ENCODE results near the gene ZDHHC13.

ZDHHC13 gene

GRCh38 chr11:19093976-19094375 is 23.0 kb upstream of the ZDHHC13 start:
- TF ChIP-seq TAF1 (IDR thresholded peaks at IDR 0.05; ENCODE audit: borderline replicate concordance, insufficient read depth, low read length) (no peak), POLR2AphosphoS5 (IDR thresholded peaks at IDR 0.05; ENCODE audit: low read depth, low read length) (no peak)

- TF ChIP-seq SIN3A (IDR thresholded peaks at IDR 0.05; ENCODE audit: borderline replicate concordance, insufficient read depth, low read length) (no peak), TAF1 (IDR thresholded peaks at IDR 0.05; ENCODE audit: borderline replicate concordance, insufficient read depth, low read length) (no peak), REST (IDR thresholded peaks at IDR 0.05; ENCODE audit: insufficient read depth in 1 of 2, low read depth in 2 of 2, low read length in 2 of 2) (no peak), FOXP2 (optimal IDR thresholded peaks at IDR 0.05; ENCODE audit: borderline replicate concordance, extremely low read depth, extremely low read length, insufficient read depth) (no peak), POLR2AphosphoS5 (IDR thresholded peaks at IDR 0.05; ENCODE audit: low read depth, low read length) (no peak)
These were observed 22.1 kb upstream of the ZDHHC13 start for GRCh38 chr11:19094859-19095258.

GRCh38 chr11:19099093-19099492 is 17.9 kb upstream of the ZDHHC13 start:
- TF ChIP-seq POLR2AphosphoS5 (IDR thresholded peaks at IDR 0.05; ENCODE audit: low read depth, low read length) (no peak), SIN3A (IDR thresholded peaks at IDR 0.05; ENCODE audit: borderline replicate concordance, insufficient read depth, low read length) (no peak), REST (IDR thresholded peaks at IDR 0.05; ENCODE audit: insufficient read depth in 1 of 2, low read depth in 2 of 2, low read length in 2 of 2) (no peak), TAF1 (IDR thresholded peaks at IDR 0.05; ENCODE audit: borderline replicate concordance, insufficient read depth, low read length) (no peak), FOXP2 (optimal IDR thresholded peaks at IDR 0.05; ENCODE audit: borderline replicate concordance, extremely low read depth, extremely low read length, insufficient read depth) (no peak)

- no peak for TF ChIP-seq REST (IDR thresholded peaks at IDR 0.05; ENCODE audit: insufficient read depth in 1 of 2, low read depth in 2 of 2, low read length in 2 of 2)
- no peak for TF ChIP-seq POLR2AphosphoS5 (IDR thresholded peaks at IDR 0.05; ENCODE audit: low read depth, low read length)
- TF ChIP-seq TAF1 (IDR thresholded peaks at IDR 0.05; ENCODE audit: borderline replicate concordance, insufficient read depth, low read length): no peak
- no peak for TF ChIP-seq SIN3A (IDR thresholded peaks at IDR 0.05; ENCODE audit: borderline replicate concordance, insufficient read depth, low read length)
- TF ChIP-seq FOXP2 (optimal IDR thresholded peaks at IDR 0.05; ENCODE audit: borderline replicate concordance, extremely low read depth, extremely low read length, insufficient read depth): no peak
These were observed 16.1 kb upstream of the ZDHHC13 start for GRCh38 chr11:19100885-19101284.

GRCh38 chr11:19101796-19102520 is 15.0 kb upstream of the ZDHHC13 start:
- TF ChIP-seq SIN3A (IDR thresholded peaks at IDR 0.05; ENCODE audit: borderline replicate concordance, insufficient read depth, low read length): no peak
- TF ChIP-seq POLR2AphosphoS5 (IDR thresholded peaks at IDR 0.05; ENCODE audit: low read depth, low read length): no peak
- TF ChIP-seq REST (IDR thresholded peaks at IDR 0.05; ENCODE audit: insufficient read depth in 1 of 2, low read depth in 2 of 2, low read length in 2 of 2): no peak
- TF ChIP-seq FOXP2 (optimal IDR thresholded peaks at IDR 0.05; ENCODE audit: borderline replicate concordance, extremely low read depth, extremely low read length, insufficient read depth): no peak
- no peak for TF ChIP-seq TAF1 (IDR thresholded peaks at IDR 0.05; ENCODE audit: borderline replicate concordance, insufficient read depth, low read length)

Measured in PFSK-1 (cell line).